Transverse colon (tissue), 4 donors: ENCODE measurements around the gene NEK8. TPM values are rescaled to one million over a fixed set of nuclear protein-coding genes. Genes with fewer than 3 reads are reported as not detected.

ENCODE experiments used
- DNase-seq: peaks from one replicate; pipeline ENCODE4 v3.0.0-alpha.2; 2019
- H3K27ac ChIP-seq, 4 donors: fragments of 200-600 bp; sonication (generic); 2 replicates each; pipeline ENCODE4 v1.5.1; 2016 to 2018; ENCODE audit warnings: inconsistent platforms in 4 of 4
- H3K27me3 ChIP-seq: fragments of 200-600 bp; sonication (generic); 2 replicates; pipeline ENCODE4 v1.5.1; 2017; ENCODE audit warnings: inconsistent platforms
- H3K36me3 ChIP-seq, 4 donors: fragments of 200-600 bp; sonication (generic); 2 replicates each; pipeline ENCODE4 v1.5.1; 2017 to 2019; ENCODE audit warnings: inconsistent platforms in 4 of 4
- H3K4me1 ChIP-seq, 4 donors: fragments of 200-600 bp; sonication (generic); 2 replicates each; pipeline ENCODE4 v1.5.1; 2017 to 2020; ENCODE audit warnings: inconsistent platforms in 4 of 4
- H3K4me3 ChIP-seq, 4 donors: fragments of 200-600 bp; sonication (generic); 1 replicate in 1 of 4; 2 replicates in 3 of 4; pipeline versions ENCODE4 v1.5.1 to v1.6.1; 2017 to 2019; ENCODE audit warnings: inconsistent platforms in 4 of 4
- H3K9me3 ChIP-seq, 2 donors: fragments of 200-600 bp; sonication (generic); 2 replicates each; pipeline ENCODE4 v1.5.1; 2017 to 2019; ENCODE audit warnings: inconsistent platforms in 2 of 2
- EP300 ChIP-seq: sonication (generic); formaldehyde crosslinking; IDR thresholded peaks from one replicate; pipeline ENCODE4 v1.6.1; 2017; ENCODE audit warnings: antibody characterized with exemption, low read depth
- POLR2A ChIP-seq: fragments of 450-650 bp; IDR thresholded peaks from one replicate; pipeline ENCODE4 v1.6.1; 2016; ENCODE audit warnings: antibody characterized with exemption, mild to moderate bottlenecking, moderate library complexity
- POLR2AphosphoS5 ChIP-seq, 3 donors: sonication (generic); formaldehyde crosslinking; IDR thresholded peaks; one replicate each; pipeline ENCODE4 v1.6.1; 2016; ENCODE audit warnings: antibody characterized with exemption in 3 of 3
- WGBS, 2 donors: methylation state at CpG; one replicate each; pipeline ENCODE4 v1.1.5; 2018; ENCODE audit warnings: low coverage in 1 of 2; 5-methylcytosine and 5-hydroxymethylcytosine counted together
- in situ Hi-C, 4 donors: fragments of 200-750 bp; cut with MboI; loops; one replicate each; pipeline versions ENCODE4 v1.15.0 to v1.15.1; 2017; ENCODE audit warnings: low sequenced_read_pairs in 3 of 4, low pct_ligation_motif_present in 1 of 4, low pct_unique_long_range_greater_than_20kb in 1 of 4
- intact Hi-C: fragments of 100-400 bp; cut with DNase I; formaldehyde crosslinking; loops from one replicate; pipeline ENCODE4 v1.15.1; 2023; ENCODE audit warnings: low total_unique reads
- total RNA-seq, 4 donors: library from RNA; depleted of rRNA; stranded (reverse); fragments of >200 nt; gene quantifications; one replicate each; pipeline ENCODE4 v1.1.0, GENCODE V29; 2016
- TF ChIP-seq, protein P1 (sequence below), 5 experiments: fragments of 200-600 bp in 3 of 5; fragments of 450-650 bp in 2 of 5; sonication (generic) in 3 of 5; IDR thresholded peaks; 1 replicate in 2 of 5; 2 replicates in 3 of 5; pipeline ENCODE4 v1.5.1; 2016 to 2017; ENCODE audit warnings: antibody characterized with exemption in 5 of 5, inconsistent platforms in 3 of 5, mild to moderate bottlenecking in 2 of 5, moderate library complexity in 1 of 5

The NEK8 gene
- total RNA-seq, 4 donors from 2014 or later, result 5.7 to 52.3 (median 8.3) TPM

DNA sequence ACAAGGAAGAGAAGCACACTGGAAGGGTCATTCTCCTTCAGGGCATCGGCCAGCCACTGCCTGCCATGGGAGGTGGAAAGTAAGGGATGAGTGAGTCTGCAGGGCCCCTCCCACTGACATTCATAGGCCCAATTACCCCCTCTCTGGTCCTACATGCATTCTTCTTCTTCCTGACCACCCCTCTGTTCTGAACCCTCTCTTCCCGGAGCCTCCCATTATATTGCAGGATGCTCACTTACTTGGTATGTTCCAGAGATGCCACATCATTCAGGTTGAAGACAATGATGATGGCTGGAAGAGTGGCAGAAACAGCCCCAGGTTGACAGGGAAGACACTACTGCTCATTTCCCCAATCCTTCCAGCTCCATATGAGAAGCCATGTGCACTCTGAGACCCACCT, 13.4 kb upstream of the NEK8 start:
- in situ Hi-C loops, result no loop called here
- Histone ChIP-seq H3K4me3 (no peak overlapping the region), H3K9me3 (no peaks in the 10 kb centered on the region), H3K4me1 (peaks cover 15 to 45% (median 27%) of the 10 kb centered on the region in 4 donors), H3K27ac (no peak overlapping the region), H3K27me3 (peaks cover 14% of the 10 kb centered on the region), H3K36me3 (no peaks in the 10 kb centered on the region)
- TF ChIP-seq EP300 (no peak), POLR2AphosphoS5 (IDR thresholded peaks at IDR 0.05) (no peak), POLR2A (no peak)
- TF ChIP-seq, protein P1, sequence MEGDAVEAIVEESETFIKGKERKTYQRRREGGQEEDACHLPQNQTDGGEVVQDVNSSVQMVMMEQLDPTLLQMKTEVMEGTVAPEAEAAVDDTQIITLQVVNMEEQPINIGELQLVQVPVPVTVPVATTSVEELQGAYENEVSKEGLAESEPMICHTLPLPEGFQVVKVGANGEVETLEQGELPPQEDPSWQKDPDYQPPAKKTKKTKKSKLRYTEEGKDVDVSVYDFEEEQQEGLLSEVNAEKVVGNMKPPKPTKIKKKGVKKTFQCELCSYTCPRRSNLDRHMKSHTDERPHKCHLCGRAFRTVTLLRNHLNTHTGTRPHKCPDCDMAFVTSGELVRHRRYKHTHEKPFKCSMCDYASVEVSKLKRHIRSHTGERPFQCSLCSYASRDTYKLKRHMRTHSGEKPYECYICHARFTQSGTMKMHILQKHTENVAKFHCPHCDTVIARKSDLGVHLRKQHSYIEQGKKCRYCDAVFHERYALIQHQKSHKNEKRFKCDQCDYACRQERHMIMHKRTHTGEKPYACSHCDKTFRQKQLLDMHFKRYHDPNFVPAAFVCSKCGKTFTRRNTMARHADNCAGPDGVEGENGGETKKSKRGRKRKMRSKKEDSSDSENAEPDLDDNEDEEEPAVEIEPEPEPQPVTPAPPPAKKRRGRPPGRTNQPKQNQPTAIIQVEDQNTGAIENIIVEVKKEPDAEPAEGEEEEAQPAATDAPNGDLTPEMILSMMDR (IDR thresholded peaks at IDR 0.05), result no peak
- DNase-seq, result no peak
- WGBS, 2 donors, result 89 to 100% methylated on average over 1 to 2 of the region's 2 CpGs
- intact Hi-C loops, result no loop called here

DNA sequence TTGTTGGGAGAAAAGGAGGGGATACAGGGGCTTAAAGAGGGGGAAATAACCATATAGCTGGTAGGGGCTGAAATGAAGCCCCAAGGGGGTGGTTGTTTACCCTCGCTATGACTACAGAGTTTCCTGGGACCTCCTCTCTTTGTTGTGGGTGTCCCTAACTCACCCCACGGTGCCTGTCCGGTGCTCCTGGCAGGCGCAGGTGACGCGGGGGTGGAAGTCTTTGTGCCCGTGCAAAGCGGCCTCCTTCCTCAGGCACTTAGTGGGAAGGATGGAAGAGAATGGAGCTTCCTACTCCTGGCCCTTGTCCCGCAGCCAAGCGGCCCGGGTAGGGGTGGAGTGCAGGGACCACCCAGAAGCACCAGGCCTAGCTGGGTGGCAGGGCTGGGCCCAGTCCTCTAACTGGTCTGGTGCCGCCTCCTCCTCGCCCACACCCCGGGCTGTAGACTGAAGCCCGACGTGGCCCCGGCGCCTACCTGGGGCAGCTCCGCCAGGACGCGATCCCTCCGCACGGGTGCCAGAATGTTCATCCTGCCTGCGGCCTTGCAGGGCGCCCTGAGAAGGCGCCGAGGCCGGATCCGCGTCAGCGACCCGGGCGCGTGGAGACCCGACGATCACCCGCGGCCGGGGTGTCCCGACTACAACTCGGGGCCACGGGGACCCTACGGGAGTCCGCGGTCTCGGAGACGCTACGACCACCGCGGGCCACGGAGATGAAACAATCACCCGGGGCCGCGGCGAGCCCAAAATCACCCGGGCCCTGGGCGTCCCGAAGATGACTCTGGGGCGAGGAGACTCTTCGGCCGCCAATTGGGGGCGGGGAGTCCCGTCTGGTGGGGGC, 11.6 kb upstream of the NEK8 start:
- TF ChIP-seq, protein P1 (IDR thresholded peaks at IDR 0.05), result no peak
- DNase-seq, result no peak
- intact Hi-C loops (no loop called here), in situ Hi-C loops (no loop called here)
- H3K9me3 ChIP-seq, result no peaks in the 10 kb centered on the region
- peak overlapping the region; percentile 85 to 91 (median 88) for H3K27ac ChIP-seq
- H3K36me3 ChIP-seq, result no peaks in the 10 kb centered on the region
- H3K27me3 ChIP-seq, result peaks cover 14% of the 10 kb centered on the region
- WGBS, 2 donors, result 46 to 80% methylated on average over 2 to 45 of the region's 63 CpGs
- H3K4me1 ChIP-seq, result peaks cover 28 to 49% (median 33%) of the 10 kb centered on the region in 4 donors
- H3K4me3 ChIP-seq, result peak overlapping the region; percentile 37 to 56 (median 52)

DNA sequence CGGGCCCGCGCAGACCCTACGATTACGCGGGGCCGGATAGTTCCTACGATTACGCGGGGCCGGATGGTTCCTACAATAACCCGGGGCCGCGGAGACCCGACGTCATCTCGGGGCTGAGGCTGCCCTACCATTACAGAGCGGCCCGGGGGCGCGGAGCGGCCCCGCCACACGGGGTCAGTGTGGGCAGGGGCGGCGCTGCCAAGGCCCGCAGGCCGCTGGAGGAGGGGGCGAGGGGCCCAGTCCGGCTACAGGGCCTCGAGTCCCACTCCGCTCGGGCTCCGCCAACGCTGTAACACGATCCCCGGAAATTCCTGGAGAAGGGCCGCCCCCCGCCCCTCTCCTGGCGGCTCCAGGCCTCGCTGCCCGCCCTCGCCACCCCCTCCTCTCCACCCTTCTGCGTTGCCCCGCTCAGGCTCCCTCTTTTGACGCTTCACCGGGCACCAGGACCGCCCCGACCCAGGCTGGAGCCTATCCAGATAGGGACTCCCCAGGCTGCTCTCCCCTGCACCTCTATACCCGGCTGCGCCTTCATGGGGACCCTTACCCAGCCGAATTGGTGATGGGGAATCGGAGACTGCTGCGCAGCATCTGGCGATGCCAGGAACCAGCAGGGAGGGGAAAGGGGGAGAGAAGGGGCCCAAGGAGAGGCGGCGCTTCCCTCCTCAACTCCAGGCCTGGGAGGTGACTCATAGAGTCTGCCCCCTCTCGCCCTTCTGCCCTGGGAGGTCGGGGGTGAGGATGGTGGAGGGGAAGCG, 10.8 kb upstream of the NEK8 start, which contains the start of gene RAB34:
RAB34 (minus strand) TSS at position 291 of the 755 bp plus-strand sequence. CDS start 602 bp downstream, outside the sequence.
- WGBS, 2 donors, result 40% methylated on average over 40 of the region's 60 CpGs; no CpG with 5 or more reads in 1 of the 2 donors
- in situ Hi-C loops, result no loop called here
- H3K4me1 ChIP-seq, result peaks cover 30 to 53% (median 39%) of the 10 kb centered on the region in 4 donors
- intact Hi-C loops, result no loop called here
- DNase-seq, result peak; percentile 56
- peak within 1 kb of the TSS; percentile 85 to 91 (median 88) for H3K27ac ChIP-seq
- no peaks in the 10 kb centered on the region for H3K9me3 ChIP-seq
- H3K4me3 ChIP-seq, result peak within 1 kb of the TSS; percentile 37 to 56 (median 52)
- peaks cover 14% of the 10 kb centered on the region for H3K27me3 ChIP-seq
- TF ChIP-seq, protein P1 (IDR thresholded peaks at IDR 0.05), result peak in 1 of 5 experiments; percentile 6
- TF ChIP-seq POLR2AphosphoS5 (IDR thresholded peaks at IDR 0.05) (peak in 2 of 3 donors; percentile 22 to 44), POLR2A (peak; percentile 38), EP300 (no peak)
- peaks cover 0 to 7% (median 3%) of the 10 kb centered on the region in 4 donors for H3K36me3 ChIP-seq

DNA sequence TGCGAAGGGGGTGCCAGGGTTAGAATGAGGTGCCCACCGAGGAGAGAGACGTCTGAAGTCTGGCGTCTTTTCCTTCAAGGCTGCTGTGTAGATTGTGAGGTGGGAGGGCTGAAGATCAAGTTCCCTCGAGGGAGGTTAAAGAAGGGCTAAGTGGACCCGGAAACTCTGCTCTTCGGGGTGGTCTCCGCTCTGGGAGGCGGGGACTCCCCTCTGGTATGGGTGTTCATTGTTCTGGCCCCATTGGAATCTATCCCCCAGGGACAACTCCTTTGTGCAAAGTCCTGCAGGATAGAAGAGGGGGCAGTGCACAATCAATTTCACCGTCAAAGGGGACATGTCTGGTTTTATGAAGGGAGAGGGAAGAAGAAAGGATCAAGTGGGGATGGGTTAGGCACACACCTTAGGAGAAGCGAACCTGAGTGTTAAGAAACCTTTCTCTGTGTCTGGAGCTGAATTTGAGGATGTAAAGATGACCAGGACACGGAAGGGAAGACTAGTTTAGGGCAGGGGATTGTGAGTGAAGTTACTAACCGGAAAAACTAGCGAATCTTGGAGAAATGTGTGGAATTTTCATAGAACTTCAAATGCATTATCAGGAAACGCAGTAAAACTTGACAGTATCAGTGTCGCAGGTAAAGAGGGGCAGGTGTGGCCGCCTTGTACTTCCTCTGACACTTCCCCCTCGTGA, 10.1 kb upstream of the NEK8 start:
- H3K27me3 ChIP-seq, result peaks cover 14% of the 10 kb centered on the region
- H3K9me3 ChIP-seq, result no peaks in the 10 kb centered on the region
- 51 to 66% methylated on average over 9 to 18 of the region's 18 CpGs for WGBS, 2 donors
- peaks cover 0 to 14% (median 6%) of the 10 kb centered on the region in 4 donors for H3K36me3 ChIP-seq
- in situ Hi-C loops (no loop called here), intact Hi-C loops (no loop called here)
- peak overlapping the region; percentile 85 to 91 (median 88) for H3K27ac ChIP-seq
- peaks cover 30 to 60% (median 43%) of the 10 kb centered on the region in 4 donors for H3K4me1 ChIP-seq
- H3K4me3 ChIP-seq, result peak overlapping the region in 3 of 4 donors; percentile 49 to 83 (median 76)
- TF ChIP-seq, protein P1 (IDR thresholded peaks at IDR 0.05), result no peak
- TF ChIP-seq POLR2AphosphoS5 (IDR thresholded peaks at IDR 0.05) (no peak), POLR2A (no peak), EP300 (no peak)
- DNase-seq, result no peak
